Measurements from ENCODE around the gene NUDC.

NUDC gene

DNA sequence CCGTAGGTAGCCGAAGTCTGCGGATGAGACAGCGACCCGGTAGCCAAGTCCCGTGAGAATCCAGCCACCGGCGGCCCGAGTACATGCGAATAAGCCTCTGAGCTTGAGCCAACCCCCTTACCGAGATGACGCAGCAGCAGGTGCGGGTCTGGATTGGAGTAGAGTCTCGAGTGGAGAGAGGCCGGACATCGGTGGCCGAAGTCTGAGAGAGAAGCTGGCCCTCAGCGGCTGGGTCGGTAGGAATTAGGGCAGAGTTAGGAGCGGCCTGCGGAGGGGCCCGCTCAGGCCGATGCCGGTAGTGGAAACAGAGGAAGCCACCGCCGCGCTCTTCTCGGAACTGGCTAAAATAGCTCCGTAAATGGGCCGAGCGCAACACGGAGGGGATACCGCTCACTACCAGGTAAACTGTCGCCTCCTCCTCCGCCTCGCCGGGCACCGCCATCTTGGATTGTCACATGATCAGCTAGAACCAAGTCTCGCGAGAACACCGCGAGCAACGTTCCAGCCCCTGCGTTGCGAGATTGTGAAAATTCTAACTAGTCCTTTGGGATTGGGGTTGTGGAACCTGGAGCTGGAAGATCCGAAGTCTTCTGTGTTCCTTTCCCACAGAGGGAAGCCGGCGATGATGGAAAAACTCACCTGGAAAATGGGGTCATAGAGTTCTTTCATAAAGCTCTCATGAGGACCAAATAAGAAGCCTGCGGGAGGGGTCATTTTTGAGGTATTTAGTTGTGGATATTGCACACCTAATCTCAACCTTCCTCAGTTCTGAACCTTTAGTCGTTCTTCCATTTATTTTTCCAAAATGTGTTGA is 21.3 kb upstream of the NUDC start, which contains the start of gene GPATCH3 (continued):
- TF ChIP-seq, protein P1, sequence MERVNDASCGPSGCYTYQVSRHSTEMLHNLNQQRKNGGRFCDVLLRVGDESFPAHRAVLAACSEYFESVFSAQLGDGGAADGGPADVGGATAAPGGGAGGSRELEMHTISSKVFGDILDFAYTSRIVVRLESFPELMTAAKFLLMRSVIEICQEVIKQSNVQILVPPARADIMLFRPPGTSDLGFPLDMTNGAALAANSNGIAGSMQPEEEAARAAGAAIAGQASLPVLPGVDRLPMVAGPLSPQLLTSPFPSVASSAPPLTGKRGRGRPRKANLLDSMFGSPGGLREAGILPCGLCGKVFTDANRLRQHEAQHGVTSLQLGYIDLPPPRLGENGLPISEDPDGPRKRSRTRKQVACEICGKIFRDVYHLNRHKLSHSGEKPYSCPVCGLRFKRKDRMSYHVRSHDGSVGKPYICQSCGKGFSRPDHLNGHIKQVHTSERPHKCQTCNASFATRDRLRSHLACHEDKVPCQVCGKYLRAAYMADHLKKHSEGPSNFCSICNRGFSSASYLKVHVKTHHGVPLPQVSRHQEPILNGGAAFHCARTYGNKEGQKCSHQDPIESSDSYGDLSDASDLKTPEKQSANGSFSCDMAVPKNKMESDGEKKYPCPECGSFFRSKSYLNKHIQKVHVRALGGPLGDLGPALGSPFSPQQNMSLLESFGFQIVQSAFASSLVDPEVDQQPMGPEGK (tag by site-specific recombination; IDR thresholded peaks at IDR 0.05) = 0 out of 2 replicates have a peak, but pooled peaks have one; percentile 33
- TF ChIP-seq ZNF184 (tag by site-specific recombination; IDR thresholded peaks at IDR 0.05) (0 out of 2 replicates have a peak, but pooled peaks have one; percentile 17), ZNF629 (tag by site-specific recombination; IDR thresholded peaks at IDR 0.05) (peak; percentile 77), RBAK (tag by site-specific recombination; IDR thresholded peaks at IDR 0.05) (no peak), SP2 (tag by site-specific recombination; IDR thresholded peaks at IDR 0.05) (peak; percentile 55), ZNF2 (tag by site-specific recombination; IDR thresholded peaks at IDR 0.05) (peak; percentile 84), ZNF585B (tag by site-specific recombination; IDR thresholded peaks at IDR 0.05) (no peak), ZNF202 (tag by site-specific recombination; IDR thresholded peaks at IDR 0.05; ENCODE audit: borderline replicate concordance) (no peak), ZNF221 (tag by site-specific recombination; IDR thresholded peaks at IDR 0.05; ENCODE audit: borderline replicate concordance) (no peak; the same call in 1 of the 2 replicates), ZNF239 (tag by site-specific recombination; IDR thresholded peaks at IDR 0.05) (no peak), ZBTB20 (tag by site-specific recombination; IDR thresholded peaks at IDR 0.05) (peak; percentile 29; the same call in 1 of the 2 replicates), ZNF707 (tag by site-specific recombination; IDR thresholded peaks at IDR 0.05) (no peak)
- TF ChIP-seq, protein P2, sequence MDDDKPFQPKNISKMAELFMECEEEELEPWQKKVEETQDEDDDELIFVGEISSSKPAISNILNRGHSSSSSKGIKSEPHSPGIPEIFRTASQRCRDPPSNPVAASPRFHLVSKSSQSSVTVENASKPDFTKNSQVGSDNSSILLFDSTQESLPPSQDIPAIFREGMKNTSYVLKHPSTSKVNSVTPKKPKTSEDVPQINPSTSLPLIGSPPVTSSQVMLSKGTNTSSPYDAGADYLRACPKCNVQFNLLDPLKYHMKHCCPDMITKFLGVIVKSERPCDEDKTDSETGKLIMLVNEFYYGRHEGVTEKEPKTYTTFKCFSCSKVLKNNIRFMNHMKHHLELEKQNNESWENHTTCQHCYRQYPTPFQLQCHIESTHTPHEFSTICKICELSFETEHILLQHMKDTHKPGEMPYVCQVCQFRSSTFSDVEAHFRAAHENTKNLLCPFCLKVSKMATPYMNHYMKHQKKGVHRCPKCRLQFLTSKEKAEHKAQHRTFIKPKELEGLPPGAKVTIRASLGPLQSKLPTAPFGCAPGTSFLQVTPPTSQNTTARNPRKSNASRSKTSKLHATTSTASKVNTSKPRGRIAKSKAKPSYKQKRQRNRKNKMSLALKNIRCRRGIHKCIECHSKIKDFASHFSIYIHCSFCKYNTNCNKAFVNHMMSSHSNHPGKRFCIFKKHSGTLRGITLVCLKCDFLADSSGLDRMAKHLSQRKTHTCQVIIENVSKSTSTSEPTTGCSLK (tag by site-specific recombination; IDR thresholded peaks at IDR 0.05) = no peak
- TF ChIP-seq, protein P3, sequence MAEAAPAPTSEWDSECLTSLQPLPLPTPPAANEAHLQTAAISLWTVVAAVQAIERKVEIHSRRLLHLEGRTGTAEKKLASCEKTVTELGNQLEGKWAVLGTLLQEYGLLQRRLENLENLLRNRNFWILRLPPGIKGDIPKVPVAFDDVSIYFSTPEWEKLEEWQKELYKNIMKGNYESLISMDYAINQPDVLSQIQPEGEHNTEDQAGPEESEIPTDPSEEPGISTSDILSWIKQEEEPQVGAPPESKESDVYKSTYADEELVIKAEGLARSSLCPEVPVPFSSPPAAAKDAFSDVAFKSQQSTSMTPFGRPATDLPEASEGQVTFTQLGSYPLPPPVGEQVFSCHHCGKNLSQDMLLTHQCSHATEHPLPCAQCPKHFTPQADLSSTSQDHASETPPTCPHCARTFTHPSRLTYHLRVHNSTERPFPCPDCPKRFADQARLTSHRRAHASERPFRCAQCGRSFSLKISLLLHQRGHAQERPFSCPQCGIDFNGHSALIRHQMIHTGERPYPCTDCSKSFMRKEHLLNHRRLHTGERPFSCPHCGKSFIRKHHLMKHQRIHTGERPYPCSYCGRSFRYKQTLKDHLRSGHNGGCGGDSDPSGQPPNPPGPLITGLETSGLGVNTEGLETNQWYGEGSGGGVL (tag by site-specific recombination; IDR thresholded peaks at IDR 0.05) = no peak
- TF ChIP-seq, protein P4, sequence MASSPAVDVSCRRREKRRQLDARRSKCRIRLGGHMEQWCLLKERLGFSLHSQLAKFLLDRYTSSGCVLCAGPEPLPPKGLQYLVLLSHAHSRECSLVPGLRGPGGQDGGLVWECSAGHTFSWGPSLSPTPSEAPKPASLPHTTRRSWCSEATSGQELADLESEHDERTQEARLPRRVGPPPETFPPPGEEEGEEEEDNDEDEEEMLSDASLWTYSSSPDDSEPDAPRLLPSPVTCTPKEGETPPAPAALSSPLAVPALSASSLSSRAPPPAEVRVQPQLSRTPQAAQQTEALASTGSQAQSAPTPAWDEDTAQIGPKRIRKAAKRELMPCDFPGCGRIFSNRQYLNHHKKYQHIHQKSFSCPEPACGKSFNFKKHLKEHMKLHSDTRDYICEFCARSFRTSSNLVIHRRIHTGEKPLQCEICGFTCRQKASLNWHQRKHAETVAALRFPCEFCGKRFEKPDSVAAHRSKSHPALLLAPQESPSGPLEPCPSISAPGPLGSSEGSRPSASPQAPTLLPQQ (tag by site-specific recombination; IDR thresholded peaks at IDR 0.05) = peak; percentile 74
- TF ChIP-seq, protein P5, sequence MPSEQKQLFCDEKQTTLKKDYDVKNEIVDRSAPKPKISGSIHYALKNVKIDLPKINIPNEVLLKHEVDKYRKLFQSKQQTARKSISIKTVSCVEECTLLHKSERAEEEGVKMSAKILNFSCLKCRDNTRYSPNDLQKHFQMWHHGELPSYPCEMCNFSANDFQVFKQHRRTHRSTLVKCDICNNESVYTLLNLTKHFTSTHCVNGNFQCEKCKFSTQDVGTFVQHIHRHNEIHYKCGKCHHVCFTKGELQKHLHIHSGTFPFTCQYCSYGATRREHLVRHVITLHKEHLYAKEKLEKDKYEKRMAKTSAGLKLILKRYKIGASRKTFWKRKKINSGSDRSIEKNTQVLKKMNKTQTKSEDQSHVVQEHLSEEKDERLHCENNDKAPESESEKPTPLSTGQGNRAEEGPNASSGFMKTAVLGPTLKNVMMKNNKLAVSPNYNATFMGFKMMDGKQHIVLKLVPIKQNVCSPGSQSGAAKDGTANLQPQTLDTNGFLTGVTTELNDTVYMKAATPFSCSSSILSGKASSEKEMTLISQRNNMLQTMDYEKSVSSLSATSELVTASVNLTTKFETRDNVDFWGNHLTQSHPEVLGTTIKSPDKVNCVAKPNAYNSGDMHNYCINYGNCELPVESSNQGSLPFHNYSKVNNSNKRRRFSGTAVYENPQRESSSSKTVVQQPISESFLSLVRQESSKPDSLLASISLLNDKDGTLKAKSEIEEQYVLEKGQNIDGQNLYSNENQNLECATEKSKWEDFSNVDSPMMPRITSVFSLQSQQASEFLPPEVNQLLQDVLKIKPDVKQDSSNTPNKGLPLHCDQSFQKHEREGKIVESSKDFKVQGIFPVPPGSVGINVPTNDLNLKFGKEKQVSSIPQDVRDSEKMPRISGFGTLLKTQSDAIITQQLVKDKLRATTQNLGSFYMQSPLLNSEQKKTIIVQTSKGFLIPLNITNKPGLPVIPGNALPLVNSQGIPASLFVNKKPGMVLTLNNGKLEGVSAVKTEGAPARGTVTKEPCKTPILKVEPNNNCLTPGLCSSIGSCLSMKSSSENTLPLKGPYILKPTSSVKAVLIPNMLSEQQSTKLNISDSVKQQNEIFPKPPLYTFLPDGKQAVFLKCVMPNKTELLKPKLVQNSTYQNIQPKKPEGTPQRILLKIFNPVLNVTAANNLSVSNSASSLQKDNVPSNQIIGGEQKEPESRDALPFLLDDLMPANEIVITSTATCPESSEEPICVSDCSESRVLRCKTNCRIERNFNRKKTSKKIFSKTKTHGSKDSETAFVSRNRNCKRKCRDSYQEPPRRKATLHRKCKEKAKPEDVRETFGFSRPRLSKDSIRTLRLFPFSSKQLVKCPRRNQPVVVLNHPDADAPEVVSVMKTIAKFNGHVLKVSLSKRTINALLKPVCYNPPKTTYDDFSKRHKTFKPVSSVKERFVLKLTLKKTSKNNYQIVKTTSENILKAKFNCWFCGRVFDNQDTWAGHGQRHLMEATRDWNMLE (tag by site-specific recombination; conservative IDR thresholded peaks at IDR 0.05; ENCODE audit: low read depth) = peak; percentile 54; the same call in 1 of the 2 replicates
- TF ChIP-seq, protein P6, sequence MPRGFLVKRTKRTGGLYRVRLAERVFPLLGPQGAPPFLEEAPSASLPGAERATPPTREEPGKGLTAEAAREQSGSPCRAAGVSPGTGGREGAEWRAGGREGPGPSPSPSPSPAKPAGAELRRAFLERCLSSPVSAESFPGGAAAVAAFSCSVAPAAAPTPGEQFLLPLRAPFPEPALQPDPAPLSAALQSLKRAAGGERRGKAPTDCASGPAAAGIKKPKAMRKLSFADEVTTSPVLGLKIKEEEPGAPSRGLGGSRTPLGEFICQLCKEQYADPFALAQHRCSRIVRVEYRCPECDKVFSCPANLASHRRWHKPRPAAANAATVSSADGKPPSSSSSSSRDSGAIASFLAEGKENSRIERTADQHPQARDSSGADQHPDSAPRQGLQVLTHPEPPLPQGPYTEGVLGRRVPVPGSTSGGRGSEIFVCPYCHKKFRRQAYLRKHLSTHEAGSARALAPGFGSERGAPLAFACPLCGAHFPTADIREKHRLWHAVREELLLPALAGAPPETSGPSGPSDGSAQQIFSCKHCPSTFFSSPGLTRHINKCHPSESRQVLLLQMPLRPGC (tag by site-specific recombination; IDR thresholded peaks at IDR 0.05) = peak; percentile 55; the same call in 1 of the 2 replicates
- TF ChIP-seq, protein P7, sequence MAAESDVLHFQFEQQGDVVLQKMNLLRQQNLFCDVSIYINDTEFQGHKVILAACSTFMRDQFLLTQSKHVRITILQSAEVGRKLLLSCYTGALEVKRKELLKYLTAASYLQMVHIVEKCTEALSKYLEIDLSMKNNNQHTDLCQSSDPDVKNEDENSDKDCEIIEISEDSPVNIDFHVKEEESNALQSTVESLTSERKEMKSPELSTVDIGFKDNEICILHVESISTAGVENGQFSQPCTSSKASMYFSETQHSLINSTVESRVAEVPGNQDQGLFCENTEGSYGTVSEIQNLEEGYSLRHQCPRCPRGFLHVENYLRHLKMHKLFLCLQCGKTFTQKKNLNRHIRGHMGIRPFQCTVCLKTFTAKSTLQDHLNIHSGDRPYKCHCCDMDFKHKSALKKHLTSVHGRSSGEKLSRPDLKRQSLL (tag by site-specific recombination; IDR thresholded peaks at IDR 0.05) = peak; percentile 67
- TF ChIP-seq, protein P8, sequence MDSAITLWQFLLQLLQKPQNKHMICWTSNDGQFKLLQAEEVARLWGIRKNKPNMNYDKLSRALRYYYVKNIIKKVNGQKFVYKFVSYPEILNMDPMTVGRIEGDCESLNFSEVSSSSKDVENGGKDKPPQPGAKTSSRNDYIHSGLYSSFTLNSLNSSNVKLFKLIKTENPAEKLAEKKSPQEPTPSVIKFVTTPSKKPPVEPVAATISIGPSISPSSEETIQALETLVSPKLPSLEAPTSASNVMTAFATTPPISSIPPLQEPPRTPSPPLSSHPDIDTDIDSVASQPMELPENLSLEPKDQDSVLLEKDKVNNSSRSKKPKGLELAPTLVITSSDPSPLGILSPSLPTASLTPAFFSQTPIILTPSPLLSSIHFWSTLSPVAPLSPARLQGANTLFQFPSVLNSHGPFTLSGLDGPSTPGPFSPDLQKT (IDR thresholded peaks at IDR 0.05; ENCODE audit: borderline replicate concordance, low read depth, low read length) = no peak
